Peyer's patch (tissue), 4 donors: ENCODE data around the gene SHOC1. TPM values are rescaled to one million over a fixed set of nuclear protein-coding genes. Genes with fewer than 3 reads are reported as not detected.

Experiments
- DNase-seq, 3 donors: peaks; one replicate each; pipeline ENCODE4 v3.0.0-alpha.2; 2017 to 2019
- H3K27ac ChIP-seq, 4 donors: fragments of 200-600 bp; sonication (generic); one replicate each; pipeline ENCODE4 v1.5.1; 2016 to 2019
- H3K27me3 ChIP-seq, 2 donors: fragments of 200-600 bp; sonication (generic); one replicate each; pipeline ENCODE4 v1.5.1; 2019
- H3K36me3 ChIP-seq, 3 donors: fragments of 200-600 bp; sonication (generic); one replicate each; pipeline ENCODE4 v1.5.1; 2016 to 2019
- H3K4me1 ChIP-seq, 4 donors: fragments of 200-600 bp; sonication (generic); one replicate each; pipeline ENCODE4 v1.5.1; 2016 to 2019
- H3K4me3 ChIP-seq, 4 donors: fragments of 200-600 bp; sonication (generic); 1 replicate in 3 of 4; 2 replicates in 1 of 4; pipeline ENCODE4 v1.5.1; 2016 to 2019; ENCODE audit warnings: mild to moderate bottlenecking in 1 of 4
- H3K9me3 ChIP-seq, 4 donors: fragments of 200-600 bp; sonication (generic); one replicate each; pipeline ENCODE4 v1.5.1; 2016 to 2019; ENCODE audit warnings: mild to moderate bottlenecking in 1 of 4
- CTCF ChIP-seq, 6 experiments: fragments of 450-650 bp in 4 of 6; fragments of 200-600 bp in 2 of 6; sonication (generic) in 1 of 6; IDR thresholded peaks; one replicate each; pipeline ENCODE4 v1.5.1; 2017 to 2019; ENCODE audit warnings: antibody characterized with exemption in 6 of 6, mild to moderate bottlenecking in 3 of 6, moderate library complexity in 1 of 6
- POLR2A ChIP-seq, 2 donors: fragments of 450-650 bp; IDR thresholded peaks; one replicate each; pipeline ENCODE4 v1.5.1; 2017; ENCODE audit warnings: antibody characterized with exemption in 2 of 2, mild to moderate bottlenecking in 2 of 2, moderate library complexity in 2 of 2
- total RNA-seq, 4 donors: library from RNA; depleted of rRNA; stranded (reverse); fragments of >200 nt; gene quantifications; one replicate each; pipeline ENCODE4 v1.1.0, GENCODE V29; 2016

The SHOC1 gene
- total RNA-seq, 4 donors from 2014 or later = not detected

GRCh38 chr9:111805830-111806241 lies 11.1 kb upstream of the SHOC1 start:
- TF ChIP-seq CTCF (IDR thresholded peaks at IDR 0.05) (no peak), POLR2A (IDR thresholded peaks at IDR 0.05) (no peak)
- no peaks in the 10 kb centered on the region for H3K9me3 ChIP-seq

GRCh38 chr9:111805262-111805661 lies 10.5 kb upstream of the SHOC1 start:
- Histone ChIP-seq H3K4me3 (no peak overlapping the region), H3K4me1 (no peaks in the 10 kb centered on the region), H3K36me3 (no peaks in the 10 kb centered on the region), H3K27ac (no peak overlapping the region), H3K9me3 (no peaks in the 10 kb centered on the region), H3K27me3 (no peaks in the 10 kb centered on the region)
- no peak for DNase-seq
- TF ChIP-seq CTCF (IDR thresholded peaks at IDR 0.05) (no peak), POLR2A (IDR thresholded peaks at IDR 0.05) (no peak)

More at GRCh38 chr9:111805830-111806241, 11.1 kb upstream of the SHOC1 start:
- Histone ChIP-seq H3K27me3 (no peaks in the 10 kb centered on the region), H3K36me3 (no peaks in the 10 kb centered on the region), H3K27ac (no peak overlapping the region), H3K4me1 (no peaks in the 10 kb centered on the region), H3K4me3 (no peak overlapping the region)
- no peak for DNase-seq

GRCh38 chr9:111804636-111805035 lies 9.9 kb upstream of the SHOC1 start:
- no peak overlapping the region for H3K27ac ChIP-seq
- no peaks in the 10 kb centered on the region for H3K4me1 ChIP-seq
- no peak overlapping the region for H3K4me3 ChIP-seq
- TF ChIP-seq POLR2A (IDR thresholded peaks at IDR 0.05) (no peak), CTCF (IDR thresholded peaks at IDR 0.05) (no peak)
- no peak for DNase-seq
- no peaks in the 10 kb centered on the region for H3K27me3 ChIP-seq
- H3K36me3 ChIP-seq = no peaks in the 10 kb centered on the region
- H3K9me3 ChIP-seq = no peaks in the 10 kb centered on the region

GRCh38 chr9:111803924-111804323 lies 9.2 kb upstream of the SHOC1 start:
- H3K27ac ChIP-seq = no peak overlapping the region

GRCh38 chr9:111799915-111800526 lies 5.3 kb upstream of the SHOC1 start:
- H3K27ac ChIP-seq = no peak overlapping the region
- H3K36me3 ChIP-seq = no peaks in the 10 kb centered on the region
- H3K27me3 ChIP-seq = no peaks in the 10 kb centered on the region
- no peak overlapping the region for H3K4me3 ChIP-seq
- no peak for TF ChIP-seq CTCF (IDR thresholded peaks at IDR 0.05)
- no peak for TF ChIP-seq POLR2A (IDR thresholded peaks at IDR 0.05)
- H3K4me1 ChIP-seq = no peaks in the 10 kb centered on the region
- DNase-seq = no peak
- H3K9me3 ChIP-seq = no peaks in the 10 kb centered on the region

More at GRCh38 chr9:111803924-111804323, 9.2 kb upstream of the SHOC1 start:
- DNase-seq = no peak
- Histone ChIP-seq H3K4me1 (no peaks in the 10 kb centered on the region), H3K36me3 (no peaks in the 10 kb centered on the region), H3K4me3 (no peak overlapping the region), H3K27me3 (no peaks in the 10 kb centered on the region), H3K9me3 (no peaks in the 10 kb centered on the region)
- TF ChIP-seq CTCF (IDR thresholded peaks at IDR 0.05) (no peak), POLR2A (IDR thresholded peaks at IDR 0.05) (no peak)

- no peak for DNase-seq
- no peak overlapping the region for H3K27ac ChIP-seq
- no peaks in the 10 kb centered on the region for H3K4me1 ChIP-seq
- H3K27me3 ChIP-seq = no peaks in the 10 kb centered on the region
- H3K9me3 ChIP-seq = no peaks in the 10 kb centered on the region
- no peaks in the 10 kb centered on the region for H3K36me3 ChIP-seq
- TF ChIP-seq POLR2A (IDR thresholded peaks at IDR 0.05) = no peak
- no peak for TF ChIP-seq CTCF (IDR thresholded peaks at IDR 0.05)
- no peak overlapping the region for H3K4me3 ChIP-seq
Measured at GRCh38 chr9:111799506-111799905, 4.8 kb upstream of the SHOC1 start.
